Measurements from ENCODE around the gene APIP. TPM values are rescaled to one million over a fixed set of nuclear protein-coding genes. Genes with fewer than 3 reads are reported as not detected.
"Not testable (repeated sequence)": the region's sequence is repeated elsewhere in the genome, so short reads cannot be mapped to it uniquely, and the experiment has no call there.

APIP gene
- total RNA-seq, 1 donor from 2014 or later, result 16.5 TPM

DNA sequence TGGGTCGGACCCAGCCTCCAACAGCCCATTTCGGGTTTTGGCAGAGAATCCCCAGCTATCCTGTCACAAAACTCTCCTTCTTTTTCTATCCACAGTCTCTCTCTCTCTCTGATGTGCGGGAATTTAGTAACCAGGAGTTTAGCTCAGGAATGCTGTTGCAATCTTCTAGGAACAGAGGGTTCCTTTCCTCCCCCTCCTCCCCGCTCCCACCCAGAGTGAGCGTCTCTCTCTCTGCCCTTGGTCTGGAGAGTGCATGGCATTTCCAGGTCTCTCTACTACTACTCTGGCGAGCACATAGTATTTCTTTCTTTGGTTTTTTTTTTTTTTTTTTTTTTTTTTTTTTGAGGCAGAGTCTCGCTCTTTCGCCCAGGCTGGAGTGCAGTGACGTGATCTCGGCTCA is 17.7 kb downstream of the APIP start:
- Histone ChIP-seq H3K36me3 (ENCODE audit: control insufficient read depth, insufficient read depth, low read length) (no peaks in the 10 kb centered on the region), H3K4me3 (ENCODE audit: low read depth, low read length) (no peak overlapping the region), H3K27me3 (ENCODE audit: control insufficient read depth, insufficient read depth, low read length) (no peaks in the 10 kb centered on the region)
- DNase-seq (ENCODE audit: low read depth), result no peak
- TF ChIP-seq, protein P1, sequence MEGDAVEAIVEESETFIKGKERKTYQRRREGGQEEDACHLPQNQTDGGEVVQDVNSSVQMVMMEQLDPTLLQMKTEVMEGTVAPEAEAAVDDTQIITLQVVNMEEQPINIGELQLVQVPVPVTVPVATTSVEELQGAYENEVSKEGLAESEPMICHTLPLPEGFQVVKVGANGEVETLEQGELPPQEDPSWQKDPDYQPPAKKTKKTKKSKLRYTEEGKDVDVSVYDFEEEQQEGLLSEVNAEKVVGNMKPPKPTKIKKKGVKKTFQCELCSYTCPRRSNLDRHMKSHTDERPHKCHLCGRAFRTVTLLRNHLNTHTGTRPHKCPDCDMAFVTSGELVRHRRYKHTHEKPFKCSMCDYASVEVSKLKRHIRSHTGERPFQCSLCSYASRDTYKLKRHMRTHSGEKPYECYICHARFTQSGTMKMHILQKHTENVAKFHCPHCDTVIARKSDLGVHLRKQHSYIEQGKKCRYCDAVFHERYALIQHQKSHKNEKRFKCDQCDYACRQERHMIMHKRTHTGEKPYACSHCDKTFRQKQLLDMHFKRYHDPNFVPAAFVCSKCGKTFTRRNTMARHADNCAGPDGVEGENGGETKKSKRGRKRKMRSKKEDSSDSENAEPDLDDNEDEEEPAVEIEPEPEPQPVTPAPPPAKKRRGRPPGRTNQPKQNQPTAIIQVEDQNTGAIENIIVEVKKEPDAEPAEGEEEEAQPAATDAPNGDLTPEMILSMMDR (IDR thresholded peaks at IDR 0.05; ENCODE audit: insufficient read depth, low read length, poor library complexity, severe bottlenecking), result no peak

DNA sequence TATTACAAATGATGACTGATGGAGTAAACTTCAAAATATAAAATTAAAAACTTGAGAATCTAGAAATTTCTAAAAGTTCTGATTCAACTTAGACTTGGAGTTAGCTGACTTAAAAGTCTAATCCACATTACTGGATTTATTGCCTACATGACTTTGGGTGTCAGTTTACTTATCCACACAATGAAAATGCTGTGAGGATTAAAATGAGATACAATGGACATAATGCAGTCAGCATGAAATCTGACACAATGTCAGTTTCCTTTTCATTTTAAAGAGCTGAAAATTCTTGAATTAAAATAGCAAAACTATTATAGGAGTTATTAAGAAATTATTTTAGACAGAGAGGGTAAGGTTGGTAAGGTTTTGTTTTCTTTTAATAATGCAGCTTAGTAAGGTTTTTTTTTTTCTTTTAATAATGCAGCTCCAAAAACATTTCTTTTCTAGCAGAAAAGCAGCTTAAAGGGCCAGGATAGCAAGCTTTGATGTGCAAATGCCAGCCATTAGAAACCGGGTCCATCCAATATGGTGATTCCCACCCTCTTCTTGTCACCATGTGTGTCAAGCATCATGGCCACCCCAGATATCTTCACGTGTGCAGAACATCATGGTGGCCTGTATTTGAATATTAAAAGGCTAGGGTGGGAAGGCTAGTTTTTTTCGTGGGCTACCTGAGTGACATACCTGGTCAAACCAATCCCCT is 18.9 kb downstream of the APIP start:
- Histone ChIP-seq H3K27me3 (ENCODE audit: control insufficient read depth, insufficient read depth, low read length) (no peaks in the 10 kb centered on the region), H3K4me3 (ENCODE audit: low read depth, low read length) (no peak overlapping the region), H3K36me3 (ENCODE audit: control insufficient read depth, insufficient read depth, low read length) (no peaks in the 10 kb centered on the region)
- DNase-seq (ENCODE audit: low read depth), result no peak
- TF ChIP-seq, protein P1 (IDR thresholded peaks at IDR 0.05; ENCODE audit: insufficient read depth, low read length, poor library complexity, severe bottlenecking), result no peak

DNA sequence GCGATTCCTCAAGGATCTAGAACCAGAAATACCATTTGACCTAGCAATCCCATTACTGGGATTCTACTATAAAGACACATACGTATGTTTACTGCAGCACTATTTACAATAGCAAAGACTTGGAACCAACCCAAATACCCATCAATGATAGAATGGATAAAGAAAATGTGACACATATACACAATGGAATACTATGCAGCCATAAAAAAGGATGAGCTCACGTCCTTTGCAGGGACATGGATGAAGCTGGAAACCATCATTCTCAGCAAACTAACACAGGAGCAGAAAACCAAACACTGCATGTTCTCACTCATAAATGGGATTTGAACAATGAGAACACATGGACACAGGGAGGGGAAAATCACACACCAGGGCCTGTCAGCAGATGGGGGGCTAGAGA is 20.0 kb downstream of the APIP start:
- not testable (repeated sequence) for H3K4me3 ChIP-seq (ENCODE audit: low read depth, low read length); H3K36me3 ChIP-seq (ENCODE audit: control insufficient read depth, insufficient read depth, low read length); H3K27me3 ChIP-seq (ENCODE audit: control insufficient read depth, insufficient read depth, low read length); DNase-seq (ENCODE audit: low read depth)

DNA sequence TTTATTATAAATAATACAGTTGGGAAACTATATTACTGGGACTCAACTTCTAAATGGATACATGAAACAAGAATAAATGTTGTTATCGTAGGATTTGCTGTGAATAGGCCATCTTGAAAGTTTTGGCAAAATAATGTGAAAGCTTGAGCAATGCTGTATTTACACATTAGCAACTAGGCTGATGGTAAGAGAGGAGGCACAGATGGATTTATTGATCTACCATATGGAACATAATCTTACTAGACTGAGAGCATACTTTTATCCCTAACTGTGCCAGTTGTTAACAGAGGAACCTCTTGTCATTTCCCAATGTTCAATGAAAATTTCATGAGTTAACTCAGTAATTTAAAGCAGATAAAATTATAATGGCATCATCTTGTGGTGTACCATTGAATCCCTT is 22.8 kb downstream of the APIP start:
- DNase-seq (ENCODE audit: low read depth), result no peak
- TF ChIP-seq, protein P1 (IDR thresholded peaks at IDR 0.05; ENCODE audit: insufficient read depth, low read length, poor library complexity, severe bottlenecking), result no peak
- H3K4me3 ChIP-seq (ENCODE audit: low read depth, low read length), result no peak overlapping the region

DNA sequence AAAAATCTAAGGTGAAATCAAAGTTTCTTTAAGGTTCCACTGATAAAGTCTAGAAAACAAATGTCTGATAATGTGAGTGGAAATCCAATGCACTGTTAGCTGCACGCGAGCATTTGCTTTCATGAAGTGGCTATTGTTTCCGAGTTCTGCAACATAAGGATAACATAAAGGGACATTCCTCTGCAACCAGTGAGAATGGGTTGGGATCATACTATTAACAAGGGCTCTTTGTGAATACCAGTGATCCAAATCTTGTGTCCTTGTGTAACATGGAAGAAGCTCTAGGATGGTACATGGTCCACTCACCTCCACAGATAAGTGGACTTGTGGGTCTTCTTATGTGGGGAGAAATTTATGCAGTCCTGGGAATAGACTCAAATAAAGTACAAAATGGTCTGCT is 24.6 kb downstream of the APIP start:
- Histone ChIP-seq H3K4me3 (ENCODE audit: low read depth, low read length) (no peak overlapping the region), H3K36me3 (ENCODE audit: control insufficient read depth, insufficient read depth, low read length) (no peaks in the 10 kb centered on the region), H3K27me3 (ENCODE audit: control insufficient read depth, insufficient read depth, low read length) (no peaks in the 10 kb centered on the region)
- no peak for DNase-seq (ENCODE audit: low read depth)
- TF ChIP-seq, protein P1 (IDR thresholded peaks at IDR 0.05; ENCODE audit: insufficient read depth, low read length, poor library complexity, severe bottlenecking), result no peak

More for the DNA sequence above, 22.8 kb downstream of the APIP start:
- Histone ChIP-seq H3K36me3 (ENCODE audit: control insufficient read depth, insufficient read depth, low read length) (no peaks in the 10 kb centered on the region), H3K27me3 (ENCODE audit: control insufficient read depth, insufficient read depth, low read length) (no peaks in the 10 kb centered on the region)

DNA sequence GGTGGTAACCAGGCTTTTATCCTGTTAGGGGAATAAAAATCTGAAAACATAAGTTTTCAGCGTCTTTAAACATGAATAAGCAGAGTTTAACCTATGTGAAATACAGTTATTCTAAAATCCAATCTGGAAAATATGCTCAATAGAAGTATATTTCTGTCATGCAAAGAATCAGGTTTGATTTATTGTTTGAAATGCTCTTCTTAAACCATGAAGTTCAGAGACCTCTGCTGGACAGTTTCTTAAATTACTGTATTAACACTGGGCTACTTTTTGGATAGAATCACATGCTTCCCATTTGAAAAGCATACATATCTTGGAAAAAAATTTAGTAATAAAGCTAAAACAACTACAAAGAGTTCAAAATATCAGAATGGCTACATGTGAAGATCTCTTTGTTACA is 25.4 kb downstream of the APIP start:
- TF ChIP-seq, protein P1 (IDR thresholded peaks at IDR 0.05; ENCODE audit: insufficient read depth, low read length, poor library complexity, severe bottlenecking), result peak; percentile 29
- Histone ChIP-seq H3K36me3 (ENCODE audit: control insufficient read depth, insufficient read depth, low read length) (no peaks in the 10 kb centered on the region), H3K4me3 (ENCODE audit: low read depth, low read length) (no peak overlapping the region), H3K27me3 (ENCODE audit: control insufficient read depth, insufficient read depth, low read length) (no peaks in the 10 kb centered on the region)
- DNase-seq (ENCODE audit: low read depth), result no peak

Measured in kidney epithelial cell (primary cell).